ENCODE results near the gene ING4. TPM values are rescaled to one million over a fixed set of nuclear protein-coding genes. Genes with fewer than 3 reads are reported as not detected.

ING4 gene
- total RNA-seq, 2 donors from 2014 or later, result 75.5 to 78.9 TPM

GRCh38 chr12:6635375-6635855, 27.5 kb downstream of the ING4 start:
- Histone ChIP-seq H3K4me3 (no peak overlapping the region), H3K9me3 (no peaks in the 10 kb centered on the region), H3K27me3 (replicated peaks; ENCODE audit: insufficient read depth) (no peaks in the 10 kb centered on the region), H3K27ac (no peak overlapping the region), H3K4me1 (replicated peaks) (no peaks in the 10 kb centered on the region), H3K36me3 (no peaks in the 10 kb centered on the region)
- TF ChIP-seq CTCF (IDR thresholded peaks at IDR 0.05) (no peak), POLR2AphosphoS5 (IDR thresholded peaks at IDR 0.05) (no peak), POLR2A (IDR thresholded peaks at IDR 0.05) (no peak)
- intact Hi-C loops (cut with DNase I), result no loop called here
- no peak for DNase-seq (ENCODE audit: low spot score)
- WGBS, result 43% methylated on average over 5 of the region's 5 CpGs

- no peak for TF ChIP-seq POLR2AphosphoS5 (IDR thresholded peaks at IDR 0.05)
- Histone ChIP-seq H3K27ac (no peak overlapping the region), H3K9me3 (no peaks in the 10 kb centered on the region), H3K36me3 (no peaks in the 10 kb centered on the region), H3K4me3 (no peak overlapping the region), H3K27me3 (replicated peaks; ENCODE audit: insufficient read depth) (no peaks in the 10 kb centered on the region), H3K4me1 (replicated peaks) (no peaks in the 10 kb centered on the region)
- WGBS, result 66% methylated on average over 21 of the region's 21 CpGs
- DNase-seq (ENCODE audit: low spot score), result no peak
- intact Hi-C loops (cut with DNase I), result no loop called here
Measured at GRCh38 chr12:6632026-6632983, 30.6 kb downstream of the ING4 start.

GRCh38 chr12:6631549-6631961, 31.4 kb downstream of the ING4 start:
- no peaks in the 10 kb centered on the region for H3K27me3 ChIP-seq (replicated peaks; ENCODE audit: insufficient read depth)
- H3K4me3 ChIP-seq, result no peak overlapping the region
- no peaks in the 10 kb centered on the region for H3K36me3 ChIP-seq
- H3K9me3 ChIP-seq, result no peaks in the 10 kb centered on the region
- WGBS, result 89% methylated on average over 3 of the region's 3 CpGs
- DNase-seq (ENCODE audit: low spot score), result no peak
- intact Hi-C loops (cut with DNase I), result no loop called here
- H3K4me1 ChIP-seq (replicated peaks), result no peaks in the 10 kb centered on the region
- no peak overlapping the region for H3K27ac ChIP-seq
- no peak for TF ChIP-seq CTCF (IDR thresholded peaks at IDR 0.05)
- TF ChIP-seq POLR2A (IDR thresholded peaks at IDR 0.05), result no peak
- TF ChIP-seq POLR2AphosphoS5 (IDR thresholded peaks at IDR 0.05), result no peak

GRCh38 chr12:6630736-6631135, 32.2 kb downstream of the ING4 start:
- H3K27ac ChIP-seq, result no peak overlapping the region
- TF ChIP-seq POLR2AphosphoS5 (IDR thresholded peaks at IDR 0.05) (no peak), CTCF (IDR thresholded peaks at IDR 0.05) (no peak), POLR2A (IDR thresholded peaks at IDR 0.05) (no peak)
- 45% methylated on average over 5 of the region's 5 CpGs for WGBS
- H3K36me3 ChIP-seq, result no peaks in the 10 kb centered on the region
- H3K4me1 ChIP-seq (replicated peaks), result no peaks in the 10 kb centered on the region
- no peak for DNase-seq (ENCODE audit: low spot score)
- no peak overlapping the region for H3K4me3 ChIP-seq
- no peaks in the 10 kb centered on the region for H3K9me3 ChIP-seq
- intact Hi-C loops (cut with DNase I), result no loop called here
- no peaks in the 10 kb centered on the region for H3K27me3 ChIP-seq (replicated peaks; ENCODE audit: insufficient read depth)

GRCh38 chr12:6627616-6628015, 35.3 kb downstream of the ING4 start:
- intact Hi-C loops (cut with DNase I), result no loop called here
- no peaks in the 10 kb centered on the region for H3K27me3 ChIP-seq (replicated peaks; ENCODE audit: insufficient read depth)
- no peaks in the 10 kb centered on the region for H3K9me3 ChIP-seq
- 62% methylated on average over 7 of the region's 7 CpGs for WGBS
- no peak for DNase-seq (ENCODE audit: low spot score)
- no peak overlapping the region for H3K27ac ChIP-seq
- H3K4me3 ChIP-seq, result no peak overlapping the region
- TF ChIP-seq CTCF (IDR thresholded peaks at IDR 0.05) (no peak), POLR2A (IDR thresholded peaks at IDR 0.05) (no peak), POLR2AphosphoS5 (IDR thresholded peaks at IDR 0.05) (no peak)
- H3K4me1 ChIP-seq (replicated peaks), result no peaks in the 10 kb centered on the region
- no peaks in the 10 kb centered on the region for H3K36me3 ChIP-seq
